Neural cell (in vitro differentiated cells): ENCODE measurements around the gene SPTB. TPM values are rescaled to one million over a fixed set of nuclear protein-coding genes. Genes with fewer than 3 reads are reported as not detected.

Source experiments
- H2AFZ ChIP-seq: fragments of 200-600, 300-800 bp; sonication (generic), shearing (Covaris generic); 2 replicates; pipeline ENCODE4 v1.6.0; 2014; ENCODE audit warnings: low read depth, mild to moderate bottlenecking, antibody characterized with exemption, low read length, moderate library complexity
- H3F3A ChIP-seq: fragments of 200-600 bp; shearing (Covaris generic); 2 replicates; pipeline ENCODE4 v1.6.1; 2016; ENCODE audit warnings: mild to moderate bottlenecking, moderate library complexity, mixed read lengths, antibody characterized with exemption, low read length; ENCODE audit not compliant: insufficient read depth, poor library complexity, severe bottlenecking
- H3K27ac ChIP-seq: fragments of 200-600, 300-800 bp; sonication (generic), shearing (Covaris generic); 2 replicates; pipeline ENCODE4 v1.5.1; 2014; ENCODE audit warnings: mild to moderate bottlenecking, low read length, moderate library complexity
- H3K27me3 ChIP-seq: fragments of 300-800, 200-600 bp; sonication (generic), shearing (Covaris generic); 2 replicates; pipeline ENCODE4 v1.6.0; 2014; ENCODE audit warnings: mild to moderate bottlenecking, low read depth, low read length, moderate library complexity; ENCODE audit not compliant: insufficient read depth
- H3K36me3 ChIP-seq: fragments of 300-800, 200-600 bp; sonication (generic), shearing (Covaris generic); 2 replicates; pipeline ENCODE4 v1.5.1; 2014; ENCODE audit warnings: mild to moderate bottlenecking, antibody characterized with exemption, low read length, moderate library complexity; ENCODE audit not compliant: insufficient read depth
- H3K4me2 ChIP-seq: fragments of 300-800, 200-600 bp; sonication (generic), shearing (Covaris generic); 2 replicates; pipeline ENCODE4 v1.6.0; 2014; ENCODE audit warnings: mild to moderate bottlenecking, low read length
- H3K4me3 ChIP-seq: fragments of 300-800, 200-600 bp; sonication (generic), shearing (Covaris generic); 2 replicates; pipeline ENCODE4 v1.5.1; 2014; ENCODE audit warnings: mild to moderate bottlenecking, low read length, moderate library complexity
- H3K79me2 ChIP-seq: fragments of 200-600 bp; shearing (Covaris generic); replicated peaks from 2 replicates; pipeline ENCODE4 v1.6.0; 2014; ENCODE audit warnings: mild to moderate bottlenecking, low read length, moderate library complexity; ENCODE audit not compliant: insufficient read depth
- H3K9ac ChIP-seq: fragments of 300-800, 200-600 bp; sonication (generic), shearing (Covaris generic); 2 replicates; pipeline ENCODE4 v1.6.1; 2016; ENCODE audit warnings: mild to moderate bottlenecking, low read length, mixed read lengths
- H3K9me2 ChIP-seq: fragments of 200-600 bp; shearing (Covaris generic); 2 replicates; pipeline ENCODE4 v1.6.1; 2016; ENCODE audit warnings: mild to moderate bottlenecking, low read length, mixed read lengths; ENCODE audit not compliant: insufficient read depth
- H3K9me3 ChIP-seq: fragments of 200-600, 300-800 bp; sonication (generic), shearing (Covaris generic); 2 replicates; pipeline ENCODE4 v1.6.1; 2016; ENCODE audit warnings: mild to moderate bottlenecking, mixed run types, low read length, moderate library complexity, mixed read lengths
- H4K20me1 ChIP-seq: fragments of 200-600 bp; shearing (Covaris generic); 2 replicates; pipeline ENCODE4 v1.6.1; 2016; ENCODE audit warnings: mild to moderate bottlenecking, mixed run types; ENCODE audit not compliant: insufficient read depth
- EP300 ChIP-seq: fragments of 450-650 bp; conservative IDR thresholded peaks from 2 replicates; pipeline ENCODE4 v1.6.1; 2014; ENCODE audit warnings: antibody characterized with exemption, mild to moderate bottlenecking, moderate library complexity; ENCODE audit not compliant: poor library complexity, severe bottlenecking
- EZH2 ChIP-seq: fragments of 200-600, 300-800 bp; shearing (Covaris generic), sonication (generic); IDR thresholded peaks from 2 replicates; pipeline ENCODE4 v1.6.1; 2014; ENCODE audit warnings: antibody characterized with exemption, low read length, borderline replicate concordance, mild to moderate bottlenecking; ENCODE audit not compliant: insufficient read depth, poor library complexity, severe bottlenecking
- MXI1 ChIP-seq: fragments of 450-650 bp; conservative IDR thresholded peaks from 2 replicates; pipeline ENCODE4 v1.6.1; 2014; ENCODE audit warnings: antibody characterized with exemption, mild to moderate bottlenecking; ENCODE audit not compliant: poor library complexity, severe bottlenecking
- POLR2AphosphoS5 ChIP-seq: IDR thresholded peaks from 2 replicates; pipeline ENCODE4 v1.6.1; 2012
- RAD21 ChIP-seq: fragments of 450-650 bp; conservative IDR thresholded peaks from 2 replicates; pipeline ENCODE4 v1.6.1; 2014; ENCODE audit warnings: antibody characterized with exemption, mild to moderate bottlenecking, moderate library complexity
- SMC3 ChIP-seq: fragments of 450-650 bp; conservative IDR thresholded peaks from 2 replicates; pipeline ENCODE4 v1.6.1; 2014; ENCODE audit warnings: antibody characterized with exemption, mild to moderate bottlenecking, moderate library complexity; ENCODE audit not compliant: poor library complexity
- TAF1 ChIP-seq: IDR thresholded peaks from 2 replicates; pipeline ENCODE4 v1.6.1; 2012; ENCODE audit warnings: low read depth
- polyA plus RNA-seq: library from polyadenylated mRNA; depleted of rRNA; stranded (reverse); fragments of >200 nt; gene quantifications from 2 replicates; pipeline ENCODE4 v1.2.3, GENCODE V29; 2014
- TF ChIP-seq, protein P1 (sequence below): IDR thresholded peaks from 2 replicates; pipeline ENCODE4 v1.6.1; 2012; ENCODE audit warnings: borderline replicate concordance
- TF ChIP-seq, protein P2 (sequence below): fragments of 450-650 bp; IDR thresholded peaks from 2 replicates; pipeline ENCODE4 v1.5.1; 2014; ENCODE audit warnings: antibody characterized with exemption, mild to moderate bottlenecking, moderate library complexity; ENCODE audit not compliant: poor library complexity, severe bottlenecking

Gene SPTB
- polyA plus RNA-seq, 1 donor from 2014 or later, result 1.9 TPM

DNA sequence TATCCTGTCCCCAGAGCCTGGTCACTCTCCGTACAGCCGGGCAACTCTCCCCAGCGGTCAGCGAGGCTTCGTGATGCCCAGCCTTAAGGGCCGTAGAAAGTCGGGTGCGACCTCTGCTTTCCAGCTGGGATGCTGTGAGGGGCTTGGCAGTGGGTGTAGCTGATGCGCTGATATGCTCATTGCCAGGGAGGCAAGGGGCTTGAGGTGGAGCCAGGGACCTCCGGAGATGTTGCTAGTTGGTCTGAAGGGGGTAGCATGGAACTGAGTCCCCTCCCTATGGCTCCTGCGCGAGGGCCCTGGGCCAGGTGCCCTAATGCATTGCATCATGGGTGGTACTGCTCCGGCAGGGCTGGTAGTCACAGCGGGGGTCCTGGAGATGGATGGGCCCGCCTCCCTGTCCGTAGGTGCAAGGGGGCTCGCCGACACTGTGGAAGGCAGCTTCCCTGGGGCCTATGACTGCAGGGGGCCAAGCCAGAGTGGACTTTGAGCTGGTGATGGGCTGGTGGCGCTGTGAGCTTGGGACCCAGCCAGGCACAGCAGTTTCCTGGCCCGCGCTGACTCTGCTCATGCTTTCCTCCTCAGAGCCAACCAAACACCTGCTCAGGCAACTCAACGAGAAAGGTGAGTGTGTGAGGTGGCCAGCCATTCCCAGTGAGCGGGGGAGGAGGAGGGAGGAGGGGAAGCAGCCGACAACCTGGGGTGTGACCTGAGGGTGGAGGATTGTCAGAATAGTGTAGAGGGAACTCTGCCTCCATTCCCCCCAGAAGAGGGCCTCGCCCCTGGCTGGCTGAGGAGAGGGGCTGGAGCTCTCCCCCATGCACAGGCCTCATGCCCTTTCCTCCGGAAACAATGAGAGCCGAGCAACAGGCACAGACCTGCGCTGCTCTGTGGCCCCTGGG lies 143.2 kb downstream of the SPTB start:
- Histone ChIP-seq H3K27ac (no peak overlapping the region), H3K9ac (no peak overlapping the region)

DNA sequence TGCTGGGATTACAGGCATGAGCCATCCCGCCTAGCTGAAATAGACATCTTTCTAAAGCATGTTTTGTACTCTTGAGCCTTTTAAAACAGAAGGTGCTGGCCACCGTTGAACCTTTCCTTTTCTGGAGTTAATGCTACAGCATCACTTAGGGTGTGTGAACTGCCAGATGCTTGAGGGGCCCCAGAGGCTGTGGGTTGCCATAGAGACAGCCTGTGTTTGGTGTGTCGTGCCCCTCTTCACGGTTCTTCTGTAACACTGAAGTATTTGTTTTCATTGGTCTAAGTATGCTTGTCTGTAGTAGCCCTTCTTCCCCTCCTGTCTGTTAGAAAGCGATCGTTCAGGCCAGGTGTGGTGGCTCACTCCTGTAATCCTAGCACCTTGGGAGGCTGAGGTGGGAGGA lies 144.7 kb downstream of the SPTB start:
- Histone ChIP-seq H3F3A (no peaks in the 10 kb centered on the region), H3K9me3 (no peaks in the 10 kb centered on the region), H3K4me2 (no peak overlapping the region), H3K9ac (no peak overlapping the region), H3K27me3 (no peaks in the 10 kb centered on the region), H3K9me2 (no peaks in the 10 kb centered on the region), H3K27ac (no peak overlapping the region), H3K4me3 (no peak overlapping the region), H3K79me2 (no peaks in the 10 kb centered on the region), H3K36me3 (peaks cover 15% of the 10 kb centered on the region), H2AFZ (no peak overlapping the region), H4K20me1 (no peaks in the 10 kb centered on the region)
- no peak for TF ChIP-seq EP300

More for the DNA sequence above, 143.2 kb downstream of the SPTB start:
- Histone ChIP-seq H3K4me2 (no peak overlapping the region), H3K9me2 (no peaks in the 10 kb centered on the region), H4K20me1 (no peaks in the 10 kb centered on the region), H3K27me3 (no peaks in the 10 kb centered on the region), H3K36me3 (peaks cover 14% of the 10 kb centered on the region), H3F3A (no peaks in the 10 kb centered on the region), H3K79me2 (no peaks in the 10 kb centered on the region), H3K4me3 (no peak overlapping the region), H3K9me3 (no peaks in the 10 kb centered on the region), H2AFZ (no peak overlapping the region)
- TF ChIP-seq, protein P1, sequence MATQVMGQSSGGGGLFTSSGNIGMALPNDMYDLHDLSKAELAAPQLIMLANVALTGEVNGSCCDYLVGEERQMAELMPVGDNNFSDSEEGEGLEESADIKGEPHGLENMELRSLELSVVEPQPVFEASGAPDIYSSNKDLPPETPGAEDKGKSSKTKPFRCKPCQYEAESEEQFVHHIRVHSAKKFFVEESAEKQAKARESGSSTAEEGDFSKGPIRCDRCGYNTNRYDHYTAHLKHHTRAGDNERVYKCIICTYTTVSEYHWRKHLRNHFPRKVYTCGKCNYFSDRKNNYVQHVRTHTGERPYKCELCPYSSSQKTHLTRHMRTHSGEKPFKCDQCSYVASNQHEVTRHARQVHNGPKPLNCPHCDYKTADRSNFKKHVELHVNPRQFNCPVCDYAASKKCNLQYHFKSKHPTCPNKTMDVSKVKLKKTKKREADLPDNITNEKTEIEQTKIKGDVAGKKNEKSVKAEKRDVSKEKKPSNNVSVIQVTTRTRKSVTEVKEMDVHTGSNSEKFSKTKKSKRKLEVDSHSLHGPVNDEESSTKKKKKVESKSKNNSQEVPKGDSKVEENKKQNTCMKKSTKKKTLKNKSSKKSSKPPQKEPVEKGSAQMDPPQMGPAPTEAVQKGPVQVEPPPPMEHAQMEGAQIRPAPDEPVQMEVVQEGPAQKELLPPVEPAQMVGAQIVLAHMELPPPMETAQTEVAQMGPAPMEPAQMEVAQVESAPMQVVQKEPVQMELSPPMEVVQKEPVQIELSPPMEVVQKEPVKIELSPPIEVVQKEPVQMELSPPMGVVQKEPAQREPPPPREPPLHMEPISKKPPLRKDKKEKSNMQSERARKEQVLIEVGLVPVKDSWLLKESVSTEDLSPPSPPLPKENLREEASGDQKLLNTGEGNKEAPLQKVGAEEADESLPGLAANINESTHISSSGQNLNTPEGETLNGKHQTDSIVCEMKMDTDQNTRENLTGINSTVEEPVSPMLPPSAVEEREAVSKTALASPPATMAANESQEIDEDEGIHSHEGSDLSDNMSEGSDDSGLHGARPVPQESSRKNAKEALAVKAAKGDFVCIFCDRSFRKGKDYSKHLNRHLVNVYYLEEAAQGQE, result no peak
- no peak for TF ChIP-seq RAD21
- no peak for TF ChIP-seq EZH2
- no peak for TF ChIP-seq EP300
- no peak for TF ChIP-seq MXI1
- TF ChIP-seq SMC3, result no peak
- no peak for TF ChIP-seq TAF1
- TF ChIP-seq, protein P2, sequence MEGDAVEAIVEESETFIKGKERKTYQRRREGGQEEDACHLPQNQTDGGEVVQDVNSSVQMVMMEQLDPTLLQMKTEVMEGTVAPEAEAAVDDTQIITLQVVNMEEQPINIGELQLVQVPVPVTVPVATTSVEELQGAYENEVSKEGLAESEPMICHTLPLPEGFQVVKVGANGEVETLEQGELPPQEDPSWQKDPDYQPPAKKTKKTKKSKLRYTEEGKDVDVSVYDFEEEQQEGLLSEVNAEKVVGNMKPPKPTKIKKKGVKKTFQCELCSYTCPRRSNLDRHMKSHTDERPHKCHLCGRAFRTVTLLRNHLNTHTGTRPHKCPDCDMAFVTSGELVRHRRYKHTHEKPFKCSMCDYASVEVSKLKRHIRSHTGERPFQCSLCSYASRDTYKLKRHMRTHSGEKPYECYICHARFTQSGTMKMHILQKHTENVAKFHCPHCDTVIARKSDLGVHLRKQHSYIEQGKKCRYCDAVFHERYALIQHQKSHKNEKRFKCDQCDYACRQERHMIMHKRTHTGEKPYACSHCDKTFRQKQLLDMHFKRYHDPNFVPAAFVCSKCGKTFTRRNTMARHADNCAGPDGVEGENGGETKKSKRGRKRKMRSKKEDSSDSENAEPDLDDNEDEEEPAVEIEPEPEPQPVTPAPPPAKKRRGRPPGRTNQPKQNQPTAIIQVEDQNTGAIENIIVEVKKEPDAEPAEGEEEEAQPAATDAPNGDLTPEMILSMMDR, result no peak
- TF ChIP-seq POLR2AphosphoS5, result no peak
